ENCODE data around the gene COQ8B. TPM values are rescaled to one million over a fixed set of nuclear protein-coding genes. Genes with fewer than 3 reads are reported as not detected.

The COQ8B gene
- total RNA-seq, 6 donors from 2014 or later: 46.2 to 142 (median 65.4) TPM

DNA sequence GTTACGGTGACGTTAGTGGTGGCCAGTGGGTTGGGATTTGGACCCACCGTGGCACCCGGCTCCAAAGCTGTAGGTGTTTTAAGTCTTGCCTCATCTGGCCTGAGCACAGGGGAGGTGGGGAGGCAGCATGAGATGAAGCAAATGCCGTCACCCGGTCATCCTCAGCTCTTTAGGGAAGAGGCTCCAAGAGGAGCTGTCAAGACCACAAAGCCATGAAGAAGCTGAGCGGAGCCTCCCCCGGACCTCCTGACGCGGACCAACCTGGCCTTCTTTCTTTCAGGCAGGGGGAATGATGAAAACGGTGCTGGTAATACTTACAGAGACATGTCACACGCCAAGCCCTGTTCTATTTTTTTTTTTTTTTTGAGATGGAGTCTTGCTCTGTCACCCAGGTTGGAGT lies 26.2 kb upstream of the COQ8B start:
- no peak for DNase-seq
- Histone ChIP-seq H3K4me3 (no peak overlapping the region), H3K4me1 (peaks cover 8 to 20% (median 13%) of the 10 kb centered on the region in 4 donors), H3K9me3 (no peaks in the 10 kb centered on the region), H3K36me3 (peaks cover under 1 to 42% (median 31%) of the 10 kb centered on the region in 4 donors), H3K27ac (no peak overlapping the region), H3K27me3 (no peaks in the 10 kb centered on the region)
- WGBS, 2 donors: 87 to 95% methylated on average over 9 to 12 of the region's 12 CpGs
- no peak for ATAC-seq (ENCODE audit: low FRiP score in 2 of 2)
- TF ChIP-seq, protein P1, sequence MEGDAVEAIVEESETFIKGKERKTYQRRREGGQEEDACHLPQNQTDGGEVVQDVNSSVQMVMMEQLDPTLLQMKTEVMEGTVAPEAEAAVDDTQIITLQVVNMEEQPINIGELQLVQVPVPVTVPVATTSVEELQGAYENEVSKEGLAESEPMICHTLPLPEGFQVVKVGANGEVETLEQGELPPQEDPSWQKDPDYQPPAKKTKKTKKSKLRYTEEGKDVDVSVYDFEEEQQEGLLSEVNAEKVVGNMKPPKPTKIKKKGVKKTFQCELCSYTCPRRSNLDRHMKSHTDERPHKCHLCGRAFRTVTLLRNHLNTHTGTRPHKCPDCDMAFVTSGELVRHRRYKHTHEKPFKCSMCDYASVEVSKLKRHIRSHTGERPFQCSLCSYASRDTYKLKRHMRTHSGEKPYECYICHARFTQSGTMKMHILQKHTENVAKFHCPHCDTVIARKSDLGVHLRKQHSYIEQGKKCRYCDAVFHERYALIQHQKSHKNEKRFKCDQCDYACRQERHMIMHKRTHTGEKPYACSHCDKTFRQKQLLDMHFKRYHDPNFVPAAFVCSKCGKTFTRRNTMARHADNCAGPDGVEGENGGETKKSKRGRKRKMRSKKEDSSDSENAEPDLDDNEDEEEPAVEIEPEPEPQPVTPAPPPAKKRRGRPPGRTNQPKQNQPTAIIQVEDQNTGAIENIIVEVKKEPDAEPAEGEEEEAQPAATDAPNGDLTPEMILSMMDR (IDR thresholded peaks at IDR 0.05): no peak

GRCh38 chr19:40742477-40742876 lies 25.8 kb upstream of the COQ8B start:
- ATAC-seq (ENCODE audit: low FRiP score in 2 of 2) (no peak), DNase-seq (peak in 1 of 2 donors; percentile 73)
- H3K9me3 ChIP-seq: no peaks in the 10 kb centered on the region
- no peak overlapping the region for H3K27ac ChIP-seq
- peaks cover 8 to 20% (median 12%) of the 10 kb centered on the region in 4 donors for H3K4me1 ChIP-seq
- no peaks in the 10 kb centered on the region for H3K27me3 ChIP-seq
- 85% methylated on average over 10 of the region's 17 CpGs; no CpG with 5 or more reads in 1 of the 2 donors for WGBS, 2 donors
- no peak overlapping the region for H3K4me3 ChIP-seq
- H3K36me3 ChIP-seq: peaks cover 4 to 47% (median 35%) of the 10 kb centered on the region in 4 donors
- TF ChIP-seq POLR2AphosphoS5 (IDR thresholded peaks at IDR 0.05): no peak
- no peak for TF ChIP-seq EP300 (IDR thresholded peaks at IDR 0.05)
- TF ChIP-seq, protein P1 (IDR thresholded peaks at IDR 0.05): no peak
- no peak for TF ChIP-seq POLR2A (IDR thresholded peaks at IDR 0.05)

GRCh38 chr19:40741527-40742390 lies 25.1 kb upstream of the COQ8B start:
- H3K4me1 ChIP-seq: peaks cover 8 to 20% (median 12%) of the 10 kb centered on the region in 4 donors
- no peaks in the 10 kb centered on the region for H3K9me3 ChIP-seq
- DNase-seq (no peak), ATAC-seq (ENCODE audit: low FRiP score in 2 of 2) (no peak)
- no peaks in the 10 kb centered on the region for H3K27me3 ChIP-seq
- peak overlapping the region; percentile 44 to 70 (median 56) for H3K27ac ChIP-seq
- 84 to 95% methylated on average over 9 to 10 of the region's 10 CpGs for WGBS, 2 donors
- TF ChIP-seq POLR2A (IDR thresholded peaks at IDR 0.05) (no peak), POLR2AphosphoS5 (IDR thresholded peaks at IDR 0.05) (no peak), EP300 (IDR thresholded peaks at IDR 0.05) (no peak)
- TF ChIP-seq, protein P1 (IDR thresholded peaks at IDR 0.05): no peak
- H3K36me3 ChIP-seq: peaks cover 10 to 54% (median 42%) of the 10 kb centered on the region in 4 donors
- no peak overlapping the region for H3K4me3 ChIP-seq

GRCh38 chr19:40740747-40741146 lies 24.1 kb upstream of the COQ8B start:
- no peak overlapping the region for H3K4me3 ChIP-seq
- peaks cover 7 to 21% (median 13%) of the 10 kb centered on the region in 4 donors for H3K4me1 ChIP-seq
- no peaks in the 10 kb centered on the region for H3K27me3 ChIP-seq
- WGBS, 2 donors: 66 to 82% methylated on average over 5 to 6 of the region's 6 CpGs
- no peaks in the 10 kb centered on the region for H3K9me3 ChIP-seq
- ATAC-seq (ENCODE audit: low FRiP score in 2 of 2): peak in 1 of 2 donors; percentile 57
- no peak for DNase-seq
- peaks cover 18 to 64% (median 52%) of the 10 kb centered on the region in 4 donors for H3K36me3 ChIP-seq
- H3K27ac ChIP-seq: peak overlapping the region; percentile 53 to 70 (median 62)
- TF ChIP-seq, protein P1 (IDR thresholded peaks at IDR 0.05): no peak
- TF ChIP-seq EP300 (IDR thresholded peaks at IDR 0.05) (no peak), POLR2AphosphoS5 (IDR thresholded peaks at IDR 0.05) (peak; percentile 33 to 37), POLR2A (IDR thresholded peaks at IDR 0.05) (peak in 1 of 4 donors; percentile 6)

Data from upper lobe of left lung (tissue), 6 donors.